Peyer's patch (tissue), 4 donors: ENCODE data around the gene ABCB8. TPM values are rescaled to one million over a fixed set of nuclear protein-coding genes. Genes with fewer than 3 reads are reported as not detected.

Experiments used
- DNase-seq, 3 donors: peaks; one replicate each; pipeline ENCODE4 v3.0.0-alpha.2; 2017 to 2019
- H3K27ac ChIP-seq, 4 donors: fragments of 200-600 bp; sonication (generic); one replicate each; pipeline ENCODE4 v1.5.1; 2016 to 2019
- H3K27me3 ChIP-seq, 2 donors: fragments of 200-600 bp; sonication (generic); one replicate each; pipeline ENCODE4 v1.5.1; 2019
- H3K36me3 ChIP-seq, 3 donors: fragments of 200-600 bp; sonication (generic); one replicate each; pipeline ENCODE4 v1.5.1; 2016 to 2019
- H3K4me1 ChIP-seq, 4 donors: fragments of 200-600 bp; sonication (generic); one replicate each; pipeline ENCODE4 v1.5.1; 2016 to 2019
- H3K4me3 ChIP-seq, 4 donors: fragments of 200-600 bp; sonication (generic); 1 replicate in 3 of 4; 2 replicates in 1 of 4; pipeline ENCODE4 v1.5.1; 2016 to 2019; ENCODE audit warnings: mild to moderate bottlenecking in 1 of 4
- H3K9me3 ChIP-seq, 4 donors: fragments of 200-600 bp; sonication (generic); one replicate each; pipeline ENCODE4 v1.5.1; 2016 to 2019; ENCODE audit warnings: mild to moderate bottlenecking in 1 of 4
- CTCF ChIP-seq, 6 experiments: fragments of 450-650 bp in 4 of 6; fragments of 200-600 bp in 2 of 6; sonication (generic) in 1 of 6; IDR thresholded peaks; one replicate each; pipeline ENCODE4 v1.5.1; 2017 to 2019; ENCODE audit warnings: antibody characterized with exemption in 6 of 6, mild to moderate bottlenecking in 3 of 6, moderate library complexity in 1 of 6
- POLR2A ChIP-seq, 2 donors: fragments of 450-650 bp; IDR thresholded peaks; one replicate each; pipeline ENCODE4 v1.5.1; 2017; ENCODE audit warnings: antibody characterized with exemption in 2 of 2, mild to moderate bottlenecking in 2 of 2, moderate library complexity in 2 of 2
- total RNA-seq, 4 donors: library from RNA; depleted of rRNA; stranded (reverse); fragments of >200 nt; gene quantifications; one replicate each; pipeline ENCODE4 v1.1.0, GENCODE V29; 2016

The ABCB8 gene
- total RNA-seq, 4 donors from 2014 or later, result 23.1 to 79.7 (median 42.7) TPM

GRCh38 chr7:151081170-151082101 is 53.2 kb downstream of the ABCB8 start:
- peak in 2 of 3 donors; percentile 65 to 83 for DNase-seq
- H3K4me1 ChIP-seq, result peaks cover 3 to 52% (median 34%) of the 10 kb centered on the region in 4 donors
- peak overlapping the region; percentile 93 to 96 (median 95) for H3K4me3 ChIP-seq
- H3K36me3 ChIP-seq, result peaks cover 0 to 8% (median 0%) of the 10 kb centered on the region in 3 donors
- no peaks in the 10 kb centered on the region for H3K27me3 ChIP-seq
- H3K9me3 ChIP-seq, result no peaks in the 10 kb centered on the region
- peak overlapping the region; percentile 95 to 97 (median 96) for H3K27ac ChIP-seq
- TF ChIP-seq POLR2A (IDR thresholded peaks at IDR 0.05) (peak in 1 of 2 donors; percentile 30), CTCF (IDR thresholded peaks at IDR 0.05) (no peak)

- Histone ChIP-seq H3K4me1 (peaks cover 3 to 52% (median 37%) of the 10 kb centered on the region in 4 donors), H3K36me3 (no peaks in the 10 kb centered on the region), H3K4me3 (peak overlapping the region; percentile 90 to 96 (median 94)), H3K9me3 (no peaks in the 10 kb centered on the region), H3K27me3 (no peaks in the 10 kb centered on the region), H3K27ac (peak overlapping the region; percentile 95 to 97 (median 96))
- DNase-seq, result peak in 1 of 3 donors; percentile 48
- TF ChIP-seq CTCF (IDR thresholded peaks at IDR 0.05) (no peak), POLR2A (IDR thresholded peaks at IDR 0.05) (no peak)
These were observed 54.2 kb downstream of the ABCB8 start for GRCh38 chr7:151082141-151083070.

GRCh38 chr7:151083071-151083823 is 55.0 kb downstream of the ABCB8 start, which contains the start of gene TMUB1:
Gene TMUB1 (minus strand): TSS chr7:151083493. CDS start chr7:151082563, 930 bp downstream.
- no peaks in the 10 kb centered on the region for H3K27me3 ChIP-seq
- TF ChIP-seq POLR2A (IDR thresholded peaks at IDR 0.05) (peak; percentile 34 to 48), CTCF (IDR thresholded peaks at IDR 0.05) (no peak)
- no peaks in the 10 kb centered on the region for H3K36me3 ChIP-seq
- H3K4me3 ChIP-seq, result peak within 1 kb of the TSS; percentile 90 to 96 (median 92)
- peak; percentile 86 to 94 (median 89) for DNase-seq
- H3K27ac ChIP-seq, result peak within 1 kb of the TSS; percentile 95 to 97 (median 96)
- H3K4me1 ChIP-seq, result peaks cover 3 to 57% (median 43%) of the 10 kb centered on the region in 4 donors
- no peaks in the 10 kb centered on the region for H3K9me3 ChIP-seq

- no peaks in the 10 kb centered on the region for H3K27me3 ChIP-seq
- H3K9me3 ChIP-seq, result no peaks in the 10 kb centered on the region
- no peaks in the 10 kb centered on the region for H3K36me3 ChIP-seq
- no peak for TF ChIP-seq POLR2A (IDR thresholded peaks at IDR 0.05)
- no peak for TF ChIP-seq CTCF (IDR thresholded peaks at IDR 0.05)
- DNase-seq, result no peak
- peaks cover 3 to 56% (median 43%) of the 10 kb centered on the region in 4 donors for H3K4me1 ChIP-seq
- peak overlapping the region; percentile 95 to 97 (median 96) for H3K27ac ChIP-seq
- peak overlapping the region; percentile 90 to 96 (median 92) for H3K4me3 ChIP-seq
These were observed 55.5 kb downstream of the ABCB8 start for GRCh38 chr7:151083824-151084160.

- Histone ChIP-seq H3K36me3 (no peaks in the 10 kb centered on the region), H3K9me3 (no peaks in the 10 kb centered on the region), H3K27ac (peak overlapping the region in 3 of 4 donors; percentile 79 to 91 (median 83)), H3K27me3 (no peaks in the 10 kb centered on the region), H3K4me3 (peak overlapping the region in 2 of 4 donors; percentile 46 to 94), H3K4me1 (peaks cover 3 to 56% (median 34%) of the 10 kb centered on the region in 4 donors)
- no peak for DNase-seq
- no peak for TF ChIP-seq POLR2A (IDR thresholded peaks at IDR 0.05)
- TF ChIP-seq CTCF (IDR thresholded peaks at IDR 0.05), result no peak
These were observed 57.1 kb downstream of the ABCB8 start for GRCh38 chr7:151085329-151085690.
